ENCODE results near the gene UPF2. TPM values are rescaled to one million over a fixed set of nuclear protein-coding genes. Genes with fewer than 3 reads are reported as not detected.

Gene UPF2
- total and polyA plus RNA-seq, 2 of the 13 experiments (the other 11 are each of a cell fraction or from before 2014, with no cell fraction given) = 6.2 to 14.5 TPM

- TF ChIP-seq ZNF124 (CRISPR knock-in tag; IDR thresholded peaks at IDR 0.05) (peak; percentile 83; the same call in 1 of the 2 replicates), SUZ12 (IDR thresholded peaks at IDR 0.05; ENCODE audit: low read depth, low read length) (no peak), ZFX (CRISPR knock-in tag; IDR thresholded peaks at IDR 0.05; ENCODE audit: low read depth) (peak; percentile 95), MLXIP (CRISPR knock-in tag; IDR thresholded peaks at IDR 0.05; ENCODE audit: borderline replicate concordance) (peak; percentile 49; the same call in 1 of the 2 replicates), TOPORS (CRISPR knock-in tag; IDR thresholded peaks at IDR 0.05) (peak; percentile 86), ZNF629 (CRISPR knock-in tag; conservative IDR thresholded peaks at IDR 0.05) (0 out of 2 replicates have a peak, but pooled peaks have one; percentile 42), DNMT3B (CRISPR knock-in tag; conservative IDR thresholded peaks at IDR 0.05) (no peak), SRSF9 (IDR thresholded peaks at IDR 0.05; ENCODE audit: borderline replicate concordance, insufficient read depth, low read depth, low read length, poor library complexity, severe bottlenecking) (no peak), ZNF800 (CRISPR knock-in tag; IDR thresholded peaks at IDR 0.05) (peak; percentile 91), NONO (IDR thresholded peaks at IDR 0.05) (no peak), NONO (CRISPR knock-in tag; conservative IDR thresholded peaks at IDR 0.05) (peak; percentile 77; the same call in 1 of the 2 replicates), ZNF841 (CRISPR knock-in tag; IDR thresholded peaks at IDR 0.05; ENCODE audit: borderline replicate concordance) (no peak), FOXK1 (CRISPR knock-in tag; IDR thresholded peaks at IDR 0.05; ENCODE audit: borderline replicate concordance, low read depth) (peak; percentile 75; the same call in 1 of the 2 replicates), FOXA3 (CRISPR knock-in tag; IDR thresholded peaks at IDR 0.05) (peak; percentile 89), ZNF776 (CRISPR knock-in tag; IDR thresholded peaks at IDR 0.05) (0 out of 2 replicates have a peak, but pooled peaks have one; percentile 19), ZSCAN5A (CRISPR knock-in tag; IDR thresholded peaks at IDR 0.05; ENCODE audit: borderline replicate concordance) (0 out of 2 replicates have a peak, but pooled peaks have one; percentile 65), ZNF317 (CRISPR knock-in tag; IDR thresholded peaks at IDR 0.05) (peak; percentile 56; the same call in 1 of the 2 replicates), HIVEP1 (CRISPR knock-in tag; IDR thresholded peaks at IDR 0.05) (peak; percentile 91), ZNF34 (CRISPR knock-in tag; IDR thresholded peaks at IDR 0.05; ENCODE audit: borderline replicate concordance) (no peak), FOSL1 (CRISPR knock-in tag; IDR thresholded peaks at IDR 0.05; ENCODE audit: borderline replicate concordance) (no peak)
These were observed 166.9 kb downstream of the UPF2 start (continued) for GRCh38 chr10:11875494-11876281.
